Measurements from ENCODE around the gene MED29. TPM values are rescaled to one million over a fixed set of nuclear protein-coding genes. Genes with fewer than 3 reads are reported as not detected.

MED29 gene
- polyA plus RNA-seq, 2 of the 4 experiments (the other 2 are of a cell fraction), result 47.7 to 57.5 TPM

DNA sequence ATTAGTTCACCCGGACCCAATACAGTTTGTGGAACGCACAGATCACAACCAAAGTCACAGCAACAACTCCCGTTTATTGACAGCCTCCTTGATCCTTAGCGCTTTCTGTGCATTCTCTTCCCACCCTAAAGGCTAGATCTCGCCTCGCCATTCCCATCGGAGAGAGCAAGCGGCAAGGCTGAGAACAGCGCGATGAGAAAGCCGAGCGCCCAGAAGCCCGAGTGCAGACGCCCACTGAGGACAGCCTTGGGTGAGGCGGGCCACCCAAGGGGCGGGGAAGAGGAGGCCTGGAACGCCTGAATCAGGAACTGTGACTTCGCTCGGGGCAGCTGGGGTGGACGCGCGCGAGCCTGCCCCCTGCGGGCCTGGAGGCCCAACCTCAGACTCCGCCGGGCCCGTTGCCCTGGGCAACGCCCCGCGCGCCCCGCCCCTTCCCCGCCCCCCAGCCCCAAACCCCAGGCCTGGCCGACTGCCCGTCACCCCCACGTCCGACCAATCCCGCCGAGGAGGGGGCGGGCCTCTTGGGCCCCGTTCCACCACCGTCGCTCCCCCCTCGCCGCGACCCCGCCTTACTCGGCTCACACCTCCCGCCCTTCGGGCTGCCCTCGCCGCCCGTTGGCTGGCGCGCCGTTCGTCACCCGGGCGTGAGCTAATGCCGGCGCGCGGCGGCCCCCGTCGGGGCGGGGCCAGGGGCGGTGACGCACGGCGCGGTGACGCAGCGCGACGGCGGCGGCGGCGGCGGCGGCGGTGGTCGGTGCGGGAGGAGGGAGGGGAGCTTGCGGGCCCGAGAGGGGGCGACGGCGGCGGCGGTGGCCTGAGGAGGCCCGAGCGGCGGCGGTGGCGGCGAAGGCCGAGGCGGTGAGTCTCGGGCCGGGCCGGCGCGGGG is 49.2 kb upstream of the MED29 start, which contains the start of gene SAMD4B:
SAMD4B (plus strand) TSS at position 703 of the 886 bp plus-strand sequence. CDS start 14,473 bp downstream, outside the sequence.
- peak within 1 kb of the TSS; percentile 85 to 94 for H3K27ac ChIP-seq
- FAIRE-seq (peak; percentile 98), DNase-seq (ENCODE audit: low read depth in 1 of 2, low spot score in 1 of 2) (peak; percentile 99 to 100), ATAC-seq (peak; percentile 90 to 97)
- peak within 1 kb of the TSS; percentile 90 for H3K4me3 ChIP-seq
- ChIA-PET POLR2A (interaction anchor here (0.5 to 1.6 kb wide), 24 partner anchors 8 to 931 kb away, joined by 3 to 16 read pairs (median 3); partner anchors contain the start of genes FBXO17, MED29, MRPS12 and PAF1), CTCF (interaction anchor here (0.6 to 8.6 kb wide), 29 partner anchors 9 to 466 kb away, joined by 3 to 93 read pairs (median 4); partner anchors contain the start of genes MED29, PAF1 and PLEKHG2)
- peaks cover 22% of the 10 kb centered on the region for H3K4me1 ChIP-seq
- peak within 1 kb of the TSS; percentile 94 for H3K4me2 ChIP-seq
- H3K9me3 ChIP-seq, result no peaks in the 10 kb centered on the region
- WGBS (ENCODE audit: missing lambda C conversion rate), result 2% methylated on average over 29 of the region's 105 CpGs
- TF ChIP-seq SREBF2 (IDR thresholded peaks at IDR 0.05) (no peak), FOXS1 (CRISPR knock-in tag; IDR thresholded peaks at IDR 0.05) (no peak), TP53 (CRISPR knock-in tag; IDR thresholded peaks at IDR 0.05) (no peak), SMC3 (IDR thresholded peaks at IDR 0.05) (peak; percentile 87), ATOH8 (CRISPR knock-in tag; IDR thresholded peaks at IDR 0.05; ENCODE audit: low read depth) (no peak), GATA3 (IDR thresholded peaks at IDR 0.05; ENCODE audit: borderline replicate concordance) (peak; percentile 59), ZC3H11A (IDR thresholded peaks at IDR 0.05) (peak; percentile 19; the same call in 1 of the 2 replicates), POLR2AphosphoS2 (conservative IDR thresholded peaks at IDR 0.05; ENCODE audit: low read length) (no peak), HOXB5 (CRISPR knock-in tag; IDR thresholded peaks at IDR 0.05) (no peak), RNF2 (IDR thresholded peaks at IDR 0.05; ENCODE audit: borderline replicate concordance, low read depth) (no peak), KDM1A (IDR thresholded peaks at IDR 0.05; ENCODE audit: low read depth) (no peak), NPAS2 (CRISPR knock-in tag; IDR thresholded peaks at IDR 0.05; ENCODE audit: borderline replicate concordance) (no peak), JUNB (IDR thresholded peaks at IDR 0.05) (no peak), RAD21 (conservative IDR thresholded peaks at IDR 0.05 in 1 of 2, IDR thresholded peaks at IDR 0.05 in 1 of 2) (peak; percentile 31 to 60; a peak in 4 of 5 replicates), CBX8 (IDR thresholded peaks at IDR 0.05) (no peak), NFE2L2 (conservative IDR thresholded peaks at IDR 0.05; ENCODE audit: low read length) (no peak), MYC (IDR thresholded peaks at IDR 0.05; ENCODE audit: borderline replicate concordance, low read length) (peak; percentile 14; the same call in 1 of the 2 replicates), FOSB (CRISPR knock-in tag; IDR thresholded peaks at IDR 0.05) (no peak), EP300 (IDR thresholded peaks at IDR 0.05) (peak in 1 of 2 experiments; percentile 9; a peak in 1 of 5 replicates), TFCP2L1 (CRISPR knock-in tag; IDR thresholded peaks at IDR 0.05) (peak; percentile 87), CBX2 (IDR thresholded peaks at IDR 0.05; ENCODE audit: borderline replicate concordance, low read depth) (no peak), PHF8 (IDR thresholded peaks at IDR 0.05; ENCODE audit: borderline replicate concordance, low read depth) (peak; percentile 95), ZNF302 (CRISPR knock-in tag; IDR thresholded peaks at IDR 0.05) (no peak), JUN (IDR thresholded peaks at IDR 0.05) (peak; percentile 79 to 97; a peak in 4 of 5 replicates), CEBPB (IDR thresholded peaks at IDR 0.05) (no peak), USF2 (IDR thresholded peaks at IDR 0.05) (no peak), BHLHE40 (IDR thresholded peaks at IDR 0.05; ENCODE audit: low read depth, low read length) (no peak), RCOR1 (IDR thresholded peaks at IDR 0.05; ENCODE audit: low read depth, low read length) (no peak), CHD4 (IDR thresholded peaks at IDR 0.05; ENCODE audit: borderline replicate concordance) (no peak), RARB (CRISPR knock-in tag; IDR thresholded peaks at IDR 0.05) (no peak), POLR2A (IDR thresholded peaks at IDR 0.05; ENCODE audit: low read length) (peak; percentile 97), EHMT2 (IDR thresholded peaks at IDR 0.05; ENCODE audit: low read depth) (no peak), HOXB13 (CRISPR knock-in tag; IDR thresholded peaks at IDR 0.05; ENCODE audit: low read depth) (no peak), KDM5A (IDR thresholded peaks at IDR 0.05) (peak; percentile 67), EHF (CRISPR knock-in tag; IDR thresholded peaks at IDR 0.05) (no peak)
- TF ChIP-seq, protein P1, sequence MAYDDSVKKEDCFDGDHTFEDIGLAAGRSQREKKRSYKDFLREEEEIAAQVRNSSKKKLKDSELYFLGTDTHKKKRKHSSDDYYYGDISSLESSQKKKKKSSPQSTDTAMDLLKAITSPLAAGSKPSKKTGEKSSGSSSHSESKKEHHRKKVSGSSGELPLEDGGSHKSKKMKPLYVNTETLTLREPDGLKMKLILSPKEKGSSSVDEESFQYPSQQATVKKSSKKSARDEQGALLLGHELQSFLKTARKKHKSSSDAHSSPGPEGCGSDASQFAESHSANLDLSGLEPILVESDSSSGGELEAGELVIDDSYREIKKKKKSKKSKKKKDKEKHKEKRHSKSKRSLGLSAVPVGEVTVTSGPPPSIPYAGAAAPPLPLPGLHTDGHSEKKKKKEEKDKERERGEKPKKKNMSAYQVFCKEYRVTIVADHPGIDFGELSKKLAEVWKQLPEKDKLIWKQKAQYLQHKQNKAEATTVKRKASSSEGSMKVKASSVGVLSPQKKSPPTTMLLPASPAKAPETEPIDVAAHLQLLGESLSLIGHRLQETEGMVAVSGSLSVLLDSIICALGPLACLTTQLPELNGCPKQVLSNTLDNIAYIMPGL (CRISPR knock-in tag; IDR thresholded peaks at IDR 0.05; ENCODE audit: borderline replicate concordance), result no peak
- TF ChIP-seq, protein P2, sequence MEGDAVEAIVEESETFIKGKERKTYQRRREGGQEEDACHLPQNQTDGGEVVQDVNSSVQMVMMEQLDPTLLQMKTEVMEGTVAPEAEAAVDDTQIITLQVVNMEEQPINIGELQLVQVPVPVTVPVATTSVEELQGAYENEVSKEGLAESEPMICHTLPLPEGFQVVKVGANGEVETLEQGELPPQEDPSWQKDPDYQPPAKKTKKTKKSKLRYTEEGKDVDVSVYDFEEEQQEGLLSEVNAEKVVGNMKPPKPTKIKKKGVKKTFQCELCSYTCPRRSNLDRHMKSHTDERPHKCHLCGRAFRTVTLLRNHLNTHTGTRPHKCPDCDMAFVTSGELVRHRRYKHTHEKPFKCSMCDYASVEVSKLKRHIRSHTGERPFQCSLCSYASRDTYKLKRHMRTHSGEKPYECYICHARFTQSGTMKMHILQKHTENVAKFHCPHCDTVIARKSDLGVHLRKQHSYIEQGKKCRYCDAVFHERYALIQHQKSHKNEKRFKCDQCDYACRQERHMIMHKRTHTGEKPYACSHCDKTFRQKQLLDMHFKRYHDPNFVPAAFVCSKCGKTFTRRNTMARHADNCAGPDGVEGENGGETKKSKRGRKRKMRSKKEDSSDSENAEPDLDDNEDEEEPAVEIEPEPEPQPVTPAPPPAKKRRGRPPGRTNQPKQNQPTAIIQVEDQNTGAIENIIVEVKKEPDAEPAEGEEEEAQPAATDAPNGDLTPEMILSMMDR (IDR thresholded peaks at IDR 0.05), result peak; percentile 96
